Activated naive CD4-positive, alpha-beta T cell treated with Interleukin-2 at 50 U/mL for 16 hours (primary cell): ENCODE data around the gene BAK1.
A peak's percentile ranks its signal among the peaks of the same experiment; 100 is the strongest.

Experiments used
- DNase-seq: peaks from one replicate; pipeline ENCODE4 v3.0.0-alpha.2; 2020

BAK1 gene

GRCh38 chr6:33579828-33580714 lies at the start of gene BAK1:
Gene BAK1 (minus strand): TSS chr6:33580276. CDS start chr6:33577604, 2,672 bp downstream.
- DNase-seq = peak; percentile 86

GRCh38 chr6:33628401-33628964 lies 48.4 kb upstream of the BAK1 start:
- no peak for DNase-seq

DNA sequence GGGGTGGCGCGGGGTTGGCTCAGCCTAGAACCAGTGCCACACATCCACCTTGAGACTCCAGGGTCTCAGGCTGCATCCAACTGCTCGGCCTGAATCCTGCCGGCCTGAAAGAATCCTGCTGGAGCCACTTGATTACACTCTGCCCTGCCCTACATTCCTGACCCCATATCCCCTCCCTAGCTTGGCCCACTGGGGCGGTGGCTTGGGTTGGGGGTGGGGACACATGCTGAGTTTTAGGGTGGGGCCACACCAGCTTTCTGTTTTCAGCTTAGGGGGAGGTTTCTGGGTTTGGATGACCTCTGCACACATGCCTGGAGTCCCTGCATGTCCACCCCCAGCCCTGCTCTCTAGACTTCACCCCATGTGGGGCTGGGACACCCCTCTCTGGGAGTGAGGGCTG lies 47.8 kb upstream of the BAK1 start:
- DNase-seq = no peak

GRCh38 chr6:33624856-33625255 lies 44.8 kb upstream of the BAK1 start:
- no peak for DNase-seq

DNA sequence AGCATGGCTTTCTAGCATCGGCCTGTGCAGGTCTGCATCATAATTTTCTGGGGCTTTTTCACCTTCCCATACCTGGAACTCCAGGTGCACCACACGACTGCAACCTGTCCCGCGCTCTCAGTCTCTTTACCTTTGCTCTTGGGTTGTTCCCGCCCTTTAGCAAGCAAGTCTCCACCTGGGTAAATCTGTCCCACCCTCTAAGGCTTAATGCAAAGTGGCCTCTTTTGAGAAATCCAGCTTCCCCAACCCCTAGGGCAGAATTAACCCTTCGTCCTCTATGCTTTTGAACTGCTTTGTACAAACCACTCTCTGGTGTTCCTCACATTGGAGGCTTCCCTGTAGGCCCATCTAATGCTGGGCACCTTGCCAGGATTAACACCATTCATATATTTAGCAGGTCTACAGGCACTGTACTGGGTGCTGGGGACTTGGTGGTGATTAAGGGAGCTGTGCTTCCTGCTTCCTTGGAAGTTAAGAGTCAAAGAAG lies 43.9 kb upstream of the BAK1 start:
- no peak for DNase-seq

DNA sequence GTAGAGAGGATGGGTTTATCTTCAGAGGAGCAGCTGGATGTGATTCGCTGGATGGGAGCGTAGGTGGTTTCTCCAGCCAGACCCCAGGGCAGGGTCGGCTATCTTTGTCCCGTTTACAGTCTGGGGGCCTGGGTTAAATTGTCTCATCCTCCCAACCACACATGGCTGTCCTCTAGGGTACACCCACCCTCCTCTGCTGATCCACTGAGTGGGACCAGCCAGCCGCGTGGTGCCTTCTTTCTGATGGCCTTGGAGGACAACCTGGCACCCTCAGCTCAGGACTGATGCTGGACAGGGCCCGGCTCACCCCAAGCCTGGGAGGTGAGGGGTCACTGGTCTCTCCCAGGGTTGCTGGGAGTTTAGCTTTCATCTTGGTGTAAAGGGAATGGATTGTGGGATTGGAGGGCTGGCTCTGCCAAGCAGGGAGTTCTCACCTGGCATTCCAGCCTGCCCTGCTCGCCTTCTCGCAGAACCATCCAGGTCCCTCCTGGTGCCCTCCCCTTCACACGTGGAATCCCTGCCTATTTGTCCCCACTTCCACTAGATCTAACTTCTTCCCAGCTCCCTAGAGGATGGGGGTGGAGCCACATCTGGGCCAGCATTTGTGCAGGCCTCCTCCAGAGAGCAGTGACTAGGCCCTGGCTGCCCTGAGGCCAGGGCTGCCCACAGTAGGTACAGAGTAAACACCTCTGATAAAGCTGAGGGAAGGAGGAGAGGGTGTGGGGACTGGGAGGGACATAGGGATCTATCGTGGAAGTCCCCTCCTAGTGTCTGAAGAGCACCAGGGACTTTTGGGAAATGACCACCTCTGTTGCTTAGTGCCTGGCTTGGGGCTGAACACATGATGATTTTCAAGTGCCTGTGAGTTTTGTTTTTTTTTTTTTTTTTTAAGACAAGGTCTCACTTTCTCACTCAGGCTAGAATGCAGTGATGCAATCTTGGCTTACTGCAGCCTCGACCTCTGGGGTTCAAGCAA lies 42.7 kb upstream of the BAK1 start:
- DNase-seq = no peak

- DNase-seq = peak; percentile 49
Measured at GRCh38 chr6:33621711-33622388, 41.8 kb upstream of the BAK1 start.

GRCh38 chr6:33620856-33621710 lies 41.0 kb upstream of the BAK1 start, which contains the start of gene ITPR3:
Gene ITPR3 (plus strand): TSS chr6:33621322. CDS start chr6:33621603, 281 bp downstream.
- peak; percentile 75 for DNase-seq

- peak; percentile 37 for DNase-seq
Measured at GRCh38 chr6:33620158-33620855, 40.2 kb upstream of the BAK1 start.

DNA sequence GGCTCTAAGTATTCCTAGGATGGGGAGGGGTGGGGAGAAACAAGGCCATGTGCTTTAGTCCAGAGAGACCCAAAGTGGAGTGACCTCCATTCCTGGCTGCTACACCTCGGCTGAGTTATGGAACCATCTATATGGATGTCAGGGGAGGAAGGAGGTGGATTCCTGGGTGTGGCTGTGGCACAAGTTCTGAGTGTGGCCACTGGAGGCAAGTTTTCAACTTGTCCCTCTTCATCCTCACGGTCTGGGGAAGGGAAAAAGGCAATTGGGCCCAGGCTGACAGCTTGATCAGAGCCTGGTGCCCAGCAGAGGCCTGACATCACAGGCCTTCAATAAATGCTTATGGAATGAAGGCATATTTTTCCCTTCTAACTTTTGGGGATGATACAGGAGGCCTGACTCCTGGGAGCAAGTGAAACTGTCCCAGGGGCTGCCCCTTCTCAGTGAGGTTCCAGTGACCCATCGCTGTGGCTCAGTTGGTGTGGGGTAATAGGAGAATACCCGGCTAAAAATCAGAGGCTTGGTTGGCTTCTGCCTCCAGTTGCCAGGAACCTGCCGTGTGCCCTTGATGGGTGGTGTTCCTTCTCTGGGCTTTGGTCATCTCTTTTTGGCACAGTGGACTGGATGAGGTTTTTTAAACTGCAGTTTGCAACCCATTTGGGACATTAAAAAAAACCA lies 39.2 kb upstream of the BAK1 start:
- DNase-seq = no peak

- no peak for DNase-seq
Measured at GRCh38 chr6:33616913-33617312, 36.8 kb upstream of the BAK1 start.

DNA sequence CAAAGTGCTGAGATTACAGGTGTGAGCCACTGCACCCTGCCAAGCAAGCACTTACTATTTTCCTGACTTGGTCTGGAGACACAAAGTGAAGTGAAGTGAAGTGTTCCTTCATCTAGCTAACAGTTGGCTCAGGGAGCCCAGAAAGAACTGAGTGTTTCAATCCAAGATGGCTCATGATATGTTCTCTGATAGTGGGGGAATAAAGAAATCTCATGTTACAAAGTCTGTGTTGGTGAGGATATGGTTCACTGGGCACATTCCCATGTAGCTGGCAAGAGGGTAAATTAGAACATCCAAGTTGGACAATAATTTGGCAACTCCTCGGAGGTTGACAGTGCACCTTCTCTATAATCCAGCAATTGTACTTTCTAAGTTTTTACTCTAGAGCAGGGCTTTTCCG lies 36.0 kb upstream of the BAK1 start:
- DNase-seq = no peak

GRCh38 chr6:33613795-33614168 lies 33.7 kb upstream of the BAK1 start:
- no peak for DNase-seq

GRCh38 chr6:33613146-33613794 lies 33.2 kb upstream of the BAK1 start:
- DNase-seq = no peak

GRCh38 chr6:33610779-33611732 lies 31.0 kb upstream of the BAK1 start:
- DNase-seq = no peak

DNA sequence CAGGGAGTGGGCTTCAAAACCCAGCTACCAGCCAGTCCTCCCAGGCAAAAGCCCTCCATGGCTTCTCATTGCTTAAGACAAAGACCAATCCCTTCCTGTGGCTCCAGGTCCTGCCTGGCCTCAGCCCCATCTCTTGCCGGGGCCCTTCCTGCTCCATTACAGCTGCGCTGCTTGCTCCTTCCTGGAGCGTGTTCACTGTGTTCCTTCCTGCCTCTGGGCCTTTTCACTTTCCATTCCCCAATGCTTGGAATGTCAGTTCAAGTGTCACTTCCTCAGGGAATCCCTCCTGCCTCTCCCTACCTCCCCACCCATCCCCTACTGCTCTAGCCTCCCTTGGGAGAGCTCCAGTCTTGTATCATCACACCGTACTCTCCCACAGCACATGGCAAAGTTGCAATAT lies 30.0 kb upstream of the BAK1 start:
- DNase-seq = no peak

GRCh38 chr6:33609528-33609927 lies 29.5 kb upstream of the BAK1 start:
- DNase-seq = no peak

DNA sequence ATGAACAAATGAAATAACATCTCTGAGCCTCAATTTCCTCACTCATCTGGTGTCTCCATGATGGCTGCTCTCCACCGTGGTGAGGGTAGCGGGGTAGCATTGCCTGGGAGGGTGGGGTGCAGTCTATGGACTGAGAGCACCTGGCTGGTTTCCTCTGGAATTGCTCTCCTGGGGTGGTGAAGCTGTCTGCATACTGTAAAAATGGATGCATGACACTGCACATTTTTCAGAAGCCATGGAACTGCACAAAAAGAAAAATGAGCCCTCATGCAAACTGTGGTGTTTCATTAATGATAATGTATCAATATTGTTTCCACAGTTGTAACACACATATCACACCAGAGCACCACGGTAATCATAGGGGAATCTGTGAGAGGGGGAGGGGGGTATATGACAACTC lies 28.9 kb upstream of the BAK1 start:
- no peak for DNase-seq

- peak; percentile 55 for DNase-seq
Measured at GRCh38 chr6:33607784-33608161, 27.7 kb upstream of the BAK1 start.
